ENCODE results near the gene PDE4D.

DNA sequence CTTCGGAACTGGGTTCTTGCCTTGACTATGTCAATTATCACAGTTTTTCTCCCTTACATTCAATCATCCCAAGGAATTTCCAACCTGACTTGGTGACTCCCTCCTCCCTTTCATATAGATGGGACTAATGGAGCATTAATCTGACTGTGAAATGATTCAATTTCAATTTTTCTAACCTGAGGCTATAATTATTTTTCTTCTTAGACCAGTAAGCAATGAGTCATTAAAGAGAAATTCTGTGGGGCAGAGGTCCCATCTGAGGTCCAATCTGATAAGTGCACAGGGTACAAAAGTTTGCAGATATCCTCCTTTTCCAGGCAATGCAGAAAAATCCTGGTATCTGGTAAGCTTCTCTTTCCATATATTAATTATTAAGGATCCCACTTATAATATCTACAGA, 18.9 kb downstream of the PDE4D start:
- TF ChIP-seq POLR2AphosphoS5 (IDR thresholded peaks at IDR 0.05): no peak
- TF ChIP-seq, protein P1, sequence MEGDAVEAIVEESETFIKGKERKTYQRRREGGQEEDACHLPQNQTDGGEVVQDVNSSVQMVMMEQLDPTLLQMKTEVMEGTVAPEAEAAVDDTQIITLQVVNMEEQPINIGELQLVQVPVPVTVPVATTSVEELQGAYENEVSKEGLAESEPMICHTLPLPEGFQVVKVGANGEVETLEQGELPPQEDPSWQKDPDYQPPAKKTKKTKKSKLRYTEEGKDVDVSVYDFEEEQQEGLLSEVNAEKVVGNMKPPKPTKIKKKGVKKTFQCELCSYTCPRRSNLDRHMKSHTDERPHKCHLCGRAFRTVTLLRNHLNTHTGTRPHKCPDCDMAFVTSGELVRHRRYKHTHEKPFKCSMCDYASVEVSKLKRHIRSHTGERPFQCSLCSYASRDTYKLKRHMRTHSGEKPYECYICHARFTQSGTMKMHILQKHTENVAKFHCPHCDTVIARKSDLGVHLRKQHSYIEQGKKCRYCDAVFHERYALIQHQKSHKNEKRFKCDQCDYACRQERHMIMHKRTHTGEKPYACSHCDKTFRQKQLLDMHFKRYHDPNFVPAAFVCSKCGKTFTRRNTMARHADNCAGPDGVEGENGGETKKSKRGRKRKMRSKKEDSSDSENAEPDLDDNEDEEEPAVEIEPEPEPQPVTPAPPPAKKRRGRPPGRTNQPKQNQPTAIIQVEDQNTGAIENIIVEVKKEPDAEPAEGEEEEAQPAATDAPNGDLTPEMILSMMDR (IDR thresholded peaks at IDR 0.05): no peak
- no peak for TF ChIP-seq POLR2A (IDR thresholded peaks at IDR 0.05)
